Right lobe of liver (tissue), 6 donors: ENCODE data around the gene CDC42BPB. TPM values are rescaled to one million over a fixed set of nuclear protein-coding genes. Genes with fewer than 3 reads are reported as not detected.
A peak's percentile ranks its signal among the peaks of the same experiment; 100 is the strongest.

Experiments used
- ATAC-seq, 4 donors: fragments of 200-7000 bp; cut with Tn5 transposase; one replicate each; pipeline ENCODE4 v1.9.1; 2020; ENCODE audit warnings: mild to moderate bottlenecking in 4 of 4, moderate library complexity in 4 of 4
- DNase-seq, 3 donors: peaks; one replicate each; pipeline ENCODE4 v3.0.0-alpha.2; 2020
- H3K27ac ChIP-seq, 3 donors: fragments of 200-600 bp; one replicate each; pipeline ENCODE4 v1.8.0; 2022
- H3K27me3 ChIP-seq, 2 donors: fragments of 200-600 bp; one replicate each; pipeline ENCODE4 v1.8.0; 2022
- H3K36me3 ChIP-seq, 4 donors: fragments of 200-600 bp; sonication (generic) in 1 of 4; one replicate each; pipeline versions ENCODE4 v1.5.1 to v1.8.0; 2017 to 2022; ENCODE audit warnings: control low read depth in 1 of 4
- H3K4me1 ChIP-seq, 4 donors: fragments of 200-600 bp; sonication (generic) in 1 of 4; one replicate each; pipeline versions ENCODE4 v1.5.1 to v1.8.0; 2017 to 2022; ENCODE audit warnings: control low read depth in 1 of 4
- H3K4me3 ChIP-seq, 3 donors: fragments of 200-600 bp; one replicate each; pipeline ENCODE4 v1.8.0; 2022
- H3K9me3 ChIP-seq, 4 donors: fragments of 200-600 bp; sonication (generic) in 1 of 4; one replicate each; pipeline versions ENCODE4 v1.5.1 to v1.8.0; 2017 to 2022; ENCODE audit warnings: control low read depth in 1 of 4
- CTCF ChIP-seq, 4 donors: fragments of 200-600 bp in 3 of 4; fragments of 450-650 bp in 1 of 4; IDR thresholded peaks; one replicate each; pipeline versions ENCODE4 v1.5.1 to v1.8.0; 2016 to 2022; ENCODE audit warnings: antibody characterized with exemption in 4 of 4, mild to moderate bottlenecking in 2 of 4
- POLR2A ChIP-seq: fragments of 450-650 bp; IDR thresholded peaks from one replicate; pipeline ENCODE4 v1.6.1; 2017; ENCODE audit warnings: antibody characterized with exemption, mild to moderate bottlenecking
- WGBS: methylation state at CpG from one replicate; pipeline ENCODE4 v1.1.6; 2018; ENCODE audit warnings: low coverage, low lambda C conversion rate; ENCODE audit not compliant: insufficient coverage; ENCODE audit errors: missing lambda C conversion rate; 5-methylcytosine and 5-hydroxymethylcytosine counted together
- intact Hi-C, 2 donors: fragments of 100-400 bp; cut with DNase I; formaldehyde crosslinking; loops; one replicate each; pipeline versions ENCODE4 v1.11.2 to v1.14.1; 2022
- total RNA-seq, 6 experiments: library from RNA; depleted of rRNA in 2 of 6; stranded (reverse); fragments of >200 nt in 2 of 6; fragmentation: NEBNext Ultra II Directional in 3 of 6; extraction: Animal tissue kit (Norgen Biotek cat#: 25700) in 3 of 6; gene quantifications; one replicate each; pipeline versions ENCODE4 v1.1.0 to v1.2.4, GENCODE V29; 2016 to 2023
- donor health status: DM: no; HTN: yes; CAD: no.
- donor health status: DM: no; HTN: no; CAD: no.
- donor health status: DM: no; HTN: no; CAD: no.
- donor health status: DM: no; HTN: yes; CAD: no.
- donor health status: DM: no; HTN: yes; CAD: no.

Gene CDC42BPB
- total RNA-seq, 6 experiments from 2014 or later, result 38.4 to 55.5 (median 43.0) TPM

GRCh38 chr14:103003351-103003615 lies 54.1 kb downstream of the CDC42BPB start:
- no peaks in the 10 kb centered on the region for H3K9me3 ChIP-seq
- 87% methylated on average over 9 of the region's 14 CpGs for WGBS
- TF ChIP-seq POLR2A (no peak), CTCF (IDR thresholded peaks at IDR 0.05) (no peak)
- H3K4me3 ChIP-seq, result no peak overlapping the region
- H3K27me3 ChIP-seq, result no peaks in the 10 kb centered on the region
- H3K36me3 ChIP-seq, result peaks cover 0 to 29% (median 12%) of the 10 kb centered on the region in 4 donors
- DNase-seq (no peak), ATAC-seq (no peak)
- H3K27ac ChIP-seq, result no peak overlapping the region
- intact Hi-C loops, result no loop called here
- peaks cover 0 to 8% (median 0%) of the 10 kb centered on the region in 4 donors for H3K4me1 ChIP-seq

- H3K4me3 ChIP-seq, result no peak overlapping the region
- no peaks in the 10 kb centered on the region for H3K9me3 ChIP-seq
- no peaks in the 10 kb centered on the region for H3K27me3 ChIP-seq
- H3K4me1 ChIP-seq, result peaks cover 0 to 8% (median 0%) of the 10 kb centered on the region in 4 donors
- no peak overlapping the region for H3K27ac ChIP-seq
- TF ChIP-seq POLR2A, result no peak
- TF ChIP-seq CTCF (IDR thresholded peaks at IDR 0.05), result no peak
- DNase-seq (no peak), ATAC-seq (peak in 2 of 4 donors; percentile 5 to 20)
- intact Hi-C loops, result no loop called here
- peaks cover 0 to 33% (median 13%) of the 10 kb centered on the region in 4 donors for H3K36me3 ChIP-seq
- 61% methylated on average over 3 of the region's 22 CpGs for WGBS
Measured at GRCh38 chr14:103002578-103003350, 54.6 kb downstream of the CDC42BPB start.

- Histone ChIP-seq H3K36me3 (peaks cover 0 to 42% (median 16%) of the 10 kb centered on the region in 4 donors), H3K9me3 (no peaks in the 10 kb centered on the region), H3K4me3 (no peak overlapping the region), H3K27ac (peak overlapping the region in 1 of 3 donors; percentile 22), H3K27me3 (no peaks in the 10 kb centered on the region), H3K4me1 (peaks cover 0 to 8% (median 0%) of the 10 kb centered on the region in 4 donors)
- TF ChIP-seq POLR2A, result no peak
- TF ChIP-seq CTCF (IDR thresholded peaks at IDR 0.05), result no peak
- DNase-seq, result no peak
- intact Hi-C loops, result no loop called here
- 86% methylated on average over 11 of the region's 37 CpGs for WGBS
- ATAC-seq, result no peak
Measured at GRCh38 chr14:103001651-103002396, 55.5 kb downstream of the CDC42BPB start.

- DNase-seq, result no peak
- 78% methylated on average over 5 of the region's 18 CpGs for WGBS
- intact Hi-C loops, result no loop called here
Measured at GRCh38 chr14:103001226-103001625, 56.1 kb downstream of the CDC42BPB start.

More at GRCh38 chr14:103001226-103001625, 56.1 kb downstream of the CDC42BPB start:
- H3K4me1 ChIP-seq, result peaks cover 0 to 8% (median 0%) of the 10 kb centered on the region in 4 donors
- TF ChIP-seq POLR2A (no peak), CTCF (IDR thresholded peaks at IDR 0.05) (no peak)
- ATAC-seq, result no peak
- H3K36me3 ChIP-seq, result peaks cover 0 to 46% (median 16%) of the 10 kb centered on the region in 4 donors
- no peak overlapping the region for H3K27ac ChIP-seq
- H3K27me3 ChIP-seq, result no peaks in the 10 kb centered on the region
- no peak overlapping the region for H3K4me3 ChIP-seq
- H3K9me3 ChIP-seq, result no peaks in the 10 kb centered on the region
